ENCODE measurements around the gene NHERF1.
A peak's percentile ranks its signal among the peaks of the same experiment; 100 is the strongest.

Gene NHERF1

GRCh38 chr17:74748529-74749278, at the start of gene NHERF1:
Gene NHERF1, plus strand, starts transcription at chr17:74748628. Its CDS starts 219 bp downstream, at chr17:74748847.
- DNase-seq (ENCODE audit: extremely low read depth in 1 of 2, low read depth in 1 of 2), result peak; percentile 90 to 94

GRCh38 chr17:74699236-74699635, 49.2 kb upstream of the NHERF1 start:
- no peak for DNase-seq (ENCODE audit: extremely low read depth in 1 of 2, low read depth in 1 of 2)

DNA sequence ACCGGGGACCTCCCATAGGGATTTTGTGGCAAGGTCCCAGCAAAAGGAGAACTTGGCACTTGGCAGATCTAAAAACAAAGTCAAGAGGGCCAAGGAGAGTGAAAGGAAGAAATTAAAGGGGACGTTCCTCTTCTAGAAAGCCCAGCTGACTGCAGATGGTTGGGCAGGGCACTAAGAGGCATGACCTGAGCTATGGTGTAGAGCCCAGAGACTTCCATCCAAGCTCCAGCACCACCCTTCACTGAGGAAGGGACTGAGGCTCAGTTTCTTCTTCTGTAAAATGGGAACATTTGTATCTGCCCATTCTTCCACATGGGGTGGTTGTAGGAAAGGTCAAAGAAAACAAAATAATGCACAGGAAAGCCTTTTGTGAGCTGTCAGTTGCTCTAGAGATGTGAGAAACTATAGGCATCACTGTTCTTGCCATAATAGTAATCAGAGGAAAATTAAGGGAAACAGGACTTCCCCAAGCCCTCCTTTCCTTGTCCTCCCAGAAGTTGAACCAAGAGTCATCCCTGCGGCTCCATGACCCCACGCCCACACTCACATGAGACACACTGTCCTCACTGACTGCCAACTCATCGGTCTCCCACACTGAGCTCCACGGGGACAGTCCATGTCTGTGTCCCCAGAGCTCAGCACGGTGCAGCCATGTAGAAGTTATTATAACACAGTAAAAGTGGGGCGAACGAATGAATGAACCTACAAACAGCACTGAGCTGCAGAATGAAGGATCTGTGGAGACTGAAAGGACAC, 46.1 kb upstream of the NHERF1 start:
- no peak for DNase-seq (ENCODE audit: extremely low read depth in 1 of 2, low read depth in 1 of 2)

- DNase-seq (ENCODE audit: extremely low read depth in 1 of 2, low read depth in 1 of 2), result no peak
Observed at GRCh38 chr17:74703311-74703710, 45.1 kb upstream of the NHERF1 start.

DNA sequence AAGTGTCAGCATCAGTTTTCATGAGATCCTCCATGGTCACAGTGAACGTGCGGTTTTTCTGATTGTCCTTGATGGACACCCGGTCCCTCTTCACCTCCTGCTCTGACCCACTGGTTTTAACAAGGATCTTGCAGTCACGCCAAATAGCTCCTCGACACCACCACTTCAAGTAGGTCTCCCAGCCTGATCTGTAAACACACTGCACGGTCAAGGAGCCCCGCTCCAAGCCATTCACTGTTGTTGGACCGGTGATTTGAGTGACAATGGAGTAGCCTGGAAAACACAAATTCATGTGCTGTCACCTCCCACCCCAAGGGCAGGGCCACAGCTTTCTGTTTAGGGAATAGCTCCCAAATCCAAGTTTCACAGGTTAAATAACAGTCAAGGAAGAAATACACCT, 43.9 kb upstream of the NHERF1 start:
- no peak for DNase-seq (ENCODE audit: extremely low read depth in 1 of 2, low read depth in 1 of 2)

GRCh38 chr17:74711058-74711824, 37.2 kb upstream of the NHERF1 start:
- no peak for DNase-seq (ENCODE audit: extremely low read depth in 1 of 2, low read depth in 1 of 2)

DNA sequence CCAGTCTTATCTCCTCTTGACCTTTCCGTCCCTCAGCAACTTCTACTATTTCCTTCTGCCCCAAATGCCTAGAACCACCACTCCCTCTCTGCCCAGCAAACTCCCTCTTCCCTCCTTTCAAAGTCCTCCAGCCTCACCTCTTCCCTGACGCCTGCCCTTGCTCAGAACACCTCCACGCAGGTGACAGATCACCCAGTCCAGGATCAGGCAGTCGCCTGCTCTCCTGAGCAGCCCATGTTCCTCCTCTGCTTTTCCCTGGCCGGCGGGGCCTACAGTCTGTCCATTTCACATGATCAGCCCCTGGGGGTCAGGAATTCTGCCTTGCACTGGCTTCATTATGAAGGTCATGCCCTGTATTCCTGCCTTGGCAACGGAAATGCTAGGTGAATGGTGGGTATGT, 36.1 kb upstream of the NHERF1 start:
- DNase-seq (ENCODE audit: extremely low read depth in 1 of 2, low read depth in 1 of 2), result no peak

- no peak for DNase-seq (ENCODE audit: extremely low read depth in 1 of 2, low read depth in 1 of 2)
Observed at GRCh38 chr17:74712756-74713155, 35.7 kb upstream of the NHERF1 start, which contains the start of gene CD300LF. Gene CD300LF, minus strand, starts transcription at chr17:74712923. Its CDS starts 57 bp downstream, at chr17:74712866.

GRCh38 chr17:74713171-74713755, 35.2 kb upstream of the NHERF1 start:
- no peak for DNase-seq (ENCODE audit: extremely low read depth in 1 of 2, low read depth in 1 of 2)

DNA sequence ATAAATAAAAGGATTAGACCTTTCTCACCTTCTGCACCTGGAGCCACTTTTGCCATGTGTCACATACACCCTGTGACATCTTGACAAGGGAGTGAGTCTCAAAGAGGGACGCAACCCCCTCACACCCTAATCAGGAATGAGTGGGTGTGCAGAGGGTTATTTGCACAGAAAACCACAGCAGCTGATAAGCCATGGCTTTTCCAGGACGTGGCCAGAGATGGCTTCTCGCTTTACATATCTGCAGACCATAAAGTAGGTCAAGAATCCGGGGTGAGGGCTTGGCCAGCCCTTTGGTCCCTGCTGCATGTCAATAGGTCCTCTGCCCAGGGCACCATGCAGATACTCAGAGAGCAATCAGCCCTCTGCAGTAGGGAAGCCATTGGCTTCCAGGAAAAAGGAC, 33.3 kb upstream of the NHERF1 start:
- no peak for DNase-seq (ENCODE audit: extremely low read depth in 1 of 2, low read depth in 1 of 2)

DNA sequence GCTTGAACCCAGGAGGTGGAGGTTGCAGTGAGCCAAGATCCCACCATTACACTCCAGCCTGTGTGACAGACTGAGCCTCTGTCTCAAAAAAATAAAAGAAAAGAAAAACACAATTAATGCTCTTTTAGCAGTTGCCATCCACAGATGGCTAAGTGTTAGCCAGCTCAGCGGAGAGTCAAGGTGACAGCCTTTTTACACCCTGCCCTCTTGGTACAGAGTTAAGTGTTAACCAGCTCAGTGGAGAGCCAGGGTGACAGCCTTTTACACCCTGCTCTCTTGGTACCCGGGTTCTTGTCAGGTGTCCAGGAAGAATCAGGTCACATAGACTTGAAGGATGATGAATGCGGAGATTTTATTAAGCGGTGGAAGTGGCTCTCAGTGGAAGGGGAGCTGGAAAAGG, 27.9 kb upstream of the NHERF1 start:
- DNase-seq (ENCODE audit: extremely low read depth in 1 of 2, low read depth in 1 of 2), result no peak

GRCh38 chr17:74722782-74723181, 25.6 kb upstream of the NHERF1 start:
- DNase-seq (ENCODE audit: extremely low read depth in 1 of 2, low read depth in 1 of 2), result no peak

GRCh38 chr17:74723891-74724290, 24.5 kb upstream of the NHERF1 start:
- no peak for DNase-seq (ENCODE audit: extremely low read depth in 1 of 2, low read depth in 1 of 2)

DNA sequence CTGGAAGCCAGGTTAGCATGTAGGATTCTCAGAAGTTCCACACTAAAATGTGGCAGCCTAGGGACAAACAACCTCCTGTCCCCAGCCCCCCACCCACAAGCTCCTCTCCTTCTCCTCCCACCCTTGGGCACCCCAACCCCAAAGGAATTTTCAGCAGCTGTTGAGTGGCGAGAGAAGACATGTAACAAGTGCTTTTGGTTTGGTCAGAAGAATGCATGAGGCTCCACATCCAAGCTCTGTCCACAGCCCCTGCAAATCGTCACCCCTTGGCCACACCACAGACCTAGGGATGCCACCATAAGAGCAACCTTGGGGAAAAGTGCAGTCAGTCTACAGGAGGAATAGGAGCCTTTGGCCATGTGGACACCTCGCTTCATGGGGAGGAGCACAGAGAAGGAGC, 23.3 kb upstream of the NHERF1 start:
- no peak for DNase-seq (ENCODE audit: extremely low read depth in 1 of 2, low read depth in 1 of 2)

DNA sequence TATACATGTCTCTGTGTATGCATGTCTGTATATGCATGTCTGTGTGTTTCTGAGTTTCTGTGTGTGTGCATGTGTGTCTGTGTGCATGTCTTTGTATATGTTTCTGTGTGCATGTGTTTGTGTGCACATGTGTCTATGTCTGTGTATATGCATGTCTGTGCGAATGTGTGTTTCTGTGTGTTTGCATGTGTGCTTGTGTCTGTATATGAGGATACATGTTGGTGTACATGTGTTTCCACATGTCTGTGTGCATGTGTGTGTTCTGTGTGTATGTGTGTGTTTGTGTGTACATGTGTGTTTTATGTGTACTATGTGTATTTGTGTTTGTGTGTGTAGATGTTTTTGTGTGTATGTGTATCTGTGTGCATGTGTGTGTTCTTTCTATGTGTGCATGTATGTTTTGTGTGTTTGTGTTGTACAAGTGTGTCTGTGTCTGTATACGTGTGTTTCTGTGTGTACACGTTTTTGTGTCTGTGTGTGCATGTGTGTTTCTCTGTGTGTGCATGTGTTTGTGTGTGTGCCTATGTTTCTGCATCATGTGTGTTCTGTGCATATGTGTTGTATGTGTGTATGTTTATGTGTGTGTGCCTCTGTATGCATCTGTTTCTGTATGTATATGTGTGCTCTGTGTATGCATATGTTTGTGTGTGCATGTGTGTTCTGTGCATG, 20.3 kb upstream of the NHERF1 start:
- DNase-seq (ENCODE audit: extremely low read depth in 1 of 2, low read depth in 1 of 2), result no peak

- DNase-seq (ENCODE audit: extremely low read depth in 1 of 2, low read depth in 1 of 2), result no peak
Observed at GRCh38 chr17:74728702-74729075, 19.7 kb upstream of the NHERF1 start.

- no peak for DNase-seq (ENCODE audit: extremely low read depth in 1 of 2, low read depth in 1 of 2)
Observed at GRCh38 chr17:74729368-74729767, 19.1 kb upstream of the NHERF1 start.

DNA sequence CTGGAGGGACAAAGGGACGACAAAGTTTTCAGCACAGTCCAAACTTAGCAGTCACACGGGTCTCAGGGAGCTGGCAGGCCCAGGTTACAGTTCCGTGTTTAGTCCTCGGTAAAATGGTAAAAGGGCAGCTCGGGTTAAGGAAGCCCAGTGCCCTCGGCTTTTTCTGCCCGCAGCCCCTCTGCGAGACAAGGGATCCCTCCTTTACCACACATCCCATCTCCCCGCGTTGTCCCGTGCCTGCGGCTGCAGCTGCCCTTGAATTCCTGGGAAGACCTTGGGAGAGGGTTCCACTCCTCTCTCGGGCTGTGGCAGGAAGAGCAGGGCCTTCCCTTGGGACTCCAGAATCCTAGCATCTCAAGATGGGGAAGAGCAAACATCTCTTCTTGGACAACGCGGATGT, 18.6 kb upstream of the NHERF1 start:
- DNase-seq (ENCODE audit: extremely low read depth in 1 of 2, low read depth in 1 of 2), result no peak

- no peak for DNase-seq (ENCODE audit: extremely low read depth in 1 of 2, low read depth in 1 of 2)
Observed at GRCh38 chr17:74730491-74731346, 17.7 kb upstream of the NHERF1 start.

DNA sequence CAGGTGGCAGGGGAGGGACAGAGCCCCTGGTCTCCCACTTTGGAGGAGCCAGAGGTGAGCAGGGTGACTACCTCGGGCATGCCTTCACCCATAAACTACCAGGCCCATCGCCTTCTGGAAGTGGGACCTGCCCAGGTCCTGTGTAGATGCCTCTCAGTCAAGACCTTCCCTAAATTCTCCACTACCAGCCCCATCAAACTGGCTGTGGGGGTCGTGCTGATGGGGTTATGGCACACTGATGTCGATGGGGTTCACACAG, 17.2 kb upstream of the NHERF1 start:
- no peak for DNase-seq (ENCODE audit: extremely low read depth in 1 of 2, low read depth in 1 of 2)

Data from stimulated activated CD8-positive, alpha-beta memory T cell treated with anti-CD3 and anti-CD28 coated beads, Interleukin-7, amount 100 ng/mL, for 48 hours (primary cell).